NCI-H2227 (cell line): ENCODE data around the gene NCL.
A peak's percentile ranks its signal among the peaks of the same experiment; 100 is the strongest.
"Not testable (repeated sequence)": the region's sequence is repeated elsewhere in the genome, so short reads cannot be mapped to it uniquely, and the experiment has no call there.

ENCODE experiments used
- DNase-seq: peaks from one replicate; lab custom pipeline; 2025; ENCODE audit not compliant: unreplicated experiment; lab: John Stamatoyannopoulos, UW

Gene NCL

GRCh38 chr2:231469583-231469950 lies 5.3 kb upstream of the NCL start:
- DNase-seq = no peak

DNA sequence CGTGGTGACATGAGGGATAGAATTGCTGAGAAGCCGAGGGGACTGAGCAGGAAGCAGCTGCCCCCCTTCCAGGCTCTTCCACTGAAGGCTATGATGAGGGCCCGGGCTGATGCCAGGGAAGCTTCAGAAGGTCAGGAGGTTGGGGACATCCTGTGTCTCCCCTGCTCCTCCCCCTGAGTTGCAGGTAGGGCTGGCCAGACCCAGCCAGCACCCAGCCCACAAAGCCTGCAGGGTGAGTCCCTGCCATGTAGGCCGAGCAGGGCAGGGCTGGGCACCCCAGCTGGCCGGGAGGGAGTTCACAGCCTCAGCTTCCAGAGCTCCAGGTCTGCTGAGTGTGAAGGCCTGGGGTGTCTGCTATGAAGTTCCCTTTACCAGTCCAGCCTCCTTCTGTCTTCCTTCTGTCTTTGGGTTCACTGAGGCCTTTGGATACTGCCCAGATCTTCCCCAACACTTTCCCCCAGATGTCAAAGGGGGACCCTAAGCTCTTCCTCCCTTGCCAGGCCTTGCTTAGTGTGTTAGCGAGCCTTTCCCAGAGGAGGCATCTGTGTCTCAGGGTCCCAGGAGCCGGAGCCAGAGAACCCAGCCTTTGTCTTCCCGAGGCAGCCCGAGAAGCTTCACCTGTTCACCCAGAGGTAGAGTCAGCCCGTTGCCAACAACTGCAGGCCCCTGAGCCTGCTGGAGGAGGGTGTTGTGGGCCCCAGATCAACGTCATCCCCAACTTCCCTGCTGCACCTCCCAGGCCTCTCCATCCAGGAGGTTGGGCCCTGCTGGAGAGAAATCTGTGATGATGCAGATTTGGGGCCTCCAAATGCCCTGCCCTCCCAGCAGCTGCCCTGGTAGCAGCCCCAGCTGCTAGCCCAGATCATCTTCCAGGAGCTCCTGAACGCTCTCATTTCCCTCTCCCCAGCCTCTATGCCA lies 3.6 kb upstream of the NCL start:
- DNase-seq = no peak

DNA sequence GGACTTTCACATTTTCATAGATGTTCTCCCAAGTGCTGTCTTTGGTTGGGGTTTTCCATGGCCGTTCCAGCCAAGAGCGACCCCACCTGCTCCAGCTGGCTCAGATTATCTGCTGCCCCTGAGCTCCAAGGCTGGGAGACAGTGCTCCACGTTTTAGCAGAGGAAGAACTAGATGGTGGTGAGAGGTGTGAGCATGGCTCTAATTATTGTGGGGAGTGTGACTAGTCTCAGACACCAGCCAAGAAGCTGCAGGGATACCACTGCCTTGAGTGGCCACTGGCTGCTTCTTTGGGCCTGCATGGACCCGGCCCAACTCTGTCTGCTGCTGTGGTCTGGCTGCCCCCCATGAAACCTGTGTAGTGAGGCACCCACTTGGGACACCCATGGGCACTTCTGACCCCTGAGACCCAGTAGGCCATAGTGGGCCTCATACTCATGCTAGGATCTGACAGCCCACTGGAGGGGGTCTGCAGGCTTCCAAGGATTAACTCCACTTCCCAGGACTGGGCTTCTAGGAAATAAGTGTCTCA lies 2.8 kb upstream of the NCL start:
- DNase-seq = no peak

- peak; percentile 99 for DNase-seq
These were observed 574 bp upstream of the NCL start for GRCh38 chr2:231464576-231465540.

GRCh38 chr2:231462729-231463465 lies 1.4 kb downstream of the NCL start:
- DNase-seq = no peak

DNA sequence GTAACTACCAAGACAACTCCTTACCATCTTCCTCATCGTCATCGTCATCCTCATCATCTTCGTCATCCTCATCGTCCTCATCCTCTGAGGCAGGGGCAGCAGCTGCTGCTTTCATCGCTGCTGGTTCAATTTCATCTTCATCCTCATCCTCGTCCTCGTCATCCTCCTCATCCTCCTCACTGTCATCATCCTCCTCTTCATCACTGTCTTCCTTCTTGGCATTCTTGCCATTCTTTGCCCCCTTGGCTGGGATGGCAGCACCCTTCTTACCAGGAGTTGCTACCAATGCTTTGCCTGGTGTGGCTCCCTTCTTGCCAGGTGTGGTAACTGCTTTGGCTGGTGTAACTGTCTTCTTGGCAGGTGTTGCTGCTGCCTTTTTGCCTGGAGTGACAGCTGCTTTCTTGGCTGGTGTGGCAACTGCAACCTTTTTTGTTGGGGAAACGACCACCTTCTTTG lies 2.7 kb downstream of the NCL start:
- DNase-seq = no peak

DNA sequence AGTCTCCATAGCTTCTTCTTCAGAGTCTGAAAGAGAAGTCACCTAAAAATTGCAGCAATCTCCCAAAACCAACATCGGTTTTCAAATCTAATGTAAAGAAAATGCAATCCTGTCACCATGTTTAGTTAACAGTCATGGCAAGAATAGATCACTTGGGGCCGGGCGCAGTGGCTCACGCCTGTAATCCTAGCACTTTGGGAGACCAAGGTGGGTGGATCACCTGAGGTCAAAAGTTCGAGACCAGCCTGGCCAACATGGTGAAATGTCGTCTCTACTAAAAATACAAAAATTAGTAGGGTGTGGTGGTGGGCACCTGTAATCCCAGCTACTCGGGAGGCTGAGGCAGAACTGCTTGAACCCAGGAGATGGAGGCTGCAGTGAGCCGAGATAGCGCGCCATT lies 3.4 kb downstream of the NCL start:
- not testable (repeated sequence) for DNase-seq

- DNase-seq = no peak
These were observed 4.0 kb downstream of the NCL start for GRCh38 chr2:231460073-231460835.

DNA sequence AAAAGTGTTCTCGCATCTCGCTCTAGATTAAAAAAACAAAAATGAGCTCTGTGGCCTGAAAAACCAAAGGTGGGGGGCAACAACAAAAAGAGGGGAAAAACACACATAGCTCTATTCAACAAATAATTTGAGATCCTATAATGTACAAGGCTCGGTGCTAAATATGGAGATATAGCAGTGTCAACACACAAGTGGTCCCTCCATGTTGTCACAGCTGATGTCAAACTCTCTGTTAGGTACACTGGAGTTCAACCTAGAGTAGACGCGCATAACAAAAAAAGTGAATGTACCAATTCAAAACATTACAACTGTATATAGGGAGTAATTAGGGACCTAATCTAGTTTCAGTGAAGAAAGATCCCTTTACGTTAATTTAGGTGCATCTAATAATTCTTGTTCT lies 5.9 kb downstream of the NCL start:
- no peak for DNase-seq

DNA sequence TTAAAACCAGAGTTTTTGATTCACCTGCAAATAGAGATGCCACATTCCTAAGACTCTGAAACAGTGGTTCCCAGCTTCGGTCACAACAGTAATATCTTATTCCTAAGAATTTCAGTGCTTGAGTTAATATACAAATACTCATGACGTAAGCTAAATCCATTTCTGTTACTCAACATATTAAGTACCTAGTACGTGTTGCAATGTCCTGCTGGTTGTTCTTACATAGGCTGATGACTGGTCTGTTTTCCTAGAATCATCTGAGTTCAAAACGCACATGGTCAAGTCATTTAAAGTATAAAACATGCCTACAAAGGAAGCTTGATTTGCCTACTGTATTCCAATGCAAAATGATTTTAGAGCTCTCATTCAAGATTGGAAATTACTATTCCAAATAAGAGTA lies 7.2 kb downstream of the NCL start:
- DNase-seq = no peak

DNA sequence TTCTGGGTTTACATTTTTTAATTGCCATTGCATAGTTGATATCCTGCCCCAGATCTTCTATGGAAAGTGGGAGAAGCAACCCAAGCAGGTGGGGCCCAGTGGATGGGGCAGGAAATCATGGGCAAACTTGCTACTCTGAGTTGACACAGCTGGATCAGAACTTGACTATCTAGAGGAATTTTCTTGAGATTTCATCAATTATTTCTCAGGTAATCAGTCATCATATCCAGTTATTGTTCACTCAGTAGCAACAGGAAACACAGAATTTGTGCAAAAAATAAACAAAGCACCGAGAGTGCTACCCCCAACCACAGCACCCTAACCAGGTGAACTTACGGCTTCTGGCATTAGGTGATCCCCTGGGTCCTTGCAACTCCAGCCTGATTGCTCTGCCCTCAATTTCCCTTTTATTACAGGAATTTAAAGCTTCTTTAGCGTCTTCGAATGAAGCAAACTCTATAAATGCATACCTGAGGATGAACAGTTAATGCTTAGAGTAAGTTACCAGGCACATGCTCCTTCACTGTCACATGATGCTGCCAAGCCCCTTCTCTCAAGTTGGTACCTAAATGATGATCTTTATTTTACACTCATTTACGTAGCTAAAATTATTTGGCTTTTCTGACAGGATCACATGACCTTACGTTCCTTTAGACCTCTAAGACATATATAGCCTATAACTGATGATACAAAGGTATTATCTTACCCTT lies 7.8 kb downstream of the NCL start:
- DNase-seq = no peak

GRCh38 chr2:231455890-231456289 lies 8.4 kb downstream of the NCL start:
- no peak for DNase-seq

GRCh38 chr2:231455222-231455621 lies 9.1 kb downstream of the NCL start:
- DNase-seq = no peak

DNA sequence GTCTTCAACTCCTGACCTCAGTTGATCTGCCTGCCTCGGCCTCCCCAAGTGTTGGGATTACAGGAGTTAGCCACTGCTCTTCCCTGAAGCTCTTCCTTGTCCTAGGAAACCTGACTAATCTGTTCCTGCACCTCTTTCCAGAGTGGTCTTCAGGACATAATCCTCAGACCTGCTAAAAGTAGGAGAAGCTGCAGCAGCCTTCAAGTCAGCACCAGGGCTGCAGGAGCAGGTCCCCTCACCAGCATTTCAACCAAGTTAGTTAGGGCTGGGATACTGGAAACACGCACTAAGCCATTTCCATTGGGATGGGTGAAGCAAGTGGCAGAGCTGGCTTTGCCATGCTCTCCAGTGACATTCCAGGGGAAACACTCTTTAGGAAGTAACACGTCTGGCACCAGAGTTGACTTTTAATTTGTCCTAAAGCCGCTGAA lies 9.9 kb downstream of the NCL start:
- DNase-seq = no peak

DNA sequence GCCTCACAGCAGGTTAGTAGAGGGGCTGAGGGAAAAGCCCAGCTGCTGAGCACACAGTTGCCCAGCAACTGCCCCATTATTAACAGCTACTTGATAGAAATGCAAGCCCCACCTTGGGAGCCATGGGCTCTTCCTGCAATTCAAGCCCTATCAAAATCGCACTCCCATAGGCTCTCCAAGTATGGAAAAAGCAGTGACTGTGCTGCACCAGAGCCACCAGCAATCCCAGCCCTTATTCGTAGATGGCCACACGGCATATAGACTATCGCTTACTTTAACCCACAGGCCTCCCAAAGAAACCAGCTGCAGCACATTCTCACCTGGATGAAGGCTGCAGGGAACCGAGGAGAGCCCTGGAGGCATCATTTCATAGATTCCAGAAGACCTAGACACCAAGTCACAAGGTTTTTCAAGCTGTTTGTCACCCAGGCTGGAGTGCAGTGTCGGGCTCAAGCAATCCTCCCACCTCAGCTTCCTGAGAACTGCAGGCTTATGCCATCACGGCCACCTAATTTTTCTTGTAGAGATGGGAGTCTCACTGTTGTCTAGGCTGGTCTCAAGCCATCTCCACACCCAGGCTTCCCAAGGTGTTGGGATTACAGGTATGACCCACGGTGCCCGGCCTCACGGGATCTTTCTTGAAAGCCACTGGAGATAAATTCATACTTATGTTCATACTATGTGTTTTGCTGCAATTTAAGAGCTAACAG lies 11.3 kb downstream of the NCL start:
- DNase-seq = peak; percentile 86

DNA sequence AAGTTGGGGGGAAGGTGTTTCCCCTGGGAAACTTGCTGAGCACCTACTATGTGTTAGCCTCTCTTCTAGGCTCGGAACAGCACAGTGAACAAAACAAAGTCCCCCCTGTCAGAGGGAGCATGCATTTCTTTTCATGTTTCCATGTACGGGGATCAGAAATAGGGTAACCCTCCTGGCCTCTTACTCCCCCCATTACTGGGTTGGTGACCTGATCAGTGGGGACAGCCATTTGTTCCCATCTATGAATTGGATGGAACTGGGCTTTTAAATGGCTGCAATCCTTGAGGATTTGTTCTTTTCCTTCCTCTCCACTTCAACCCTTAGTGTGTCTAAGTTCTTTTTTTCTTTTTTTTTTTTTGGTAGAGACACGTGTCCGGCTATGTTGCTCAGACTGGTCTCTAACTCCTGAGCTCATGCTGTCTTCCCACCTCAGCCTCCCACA lies 13.7 kb downstream of the NCL start:
- DNase-seq = no peak

- no peak for DNase-seq
These were observed 14.7 kb downstream of the NCL start for GRCh38 chr2:231449503-231450054.

GRCh38 chr2:231436957-231437356 lies 27.3 kb downstream of the NCL start:
- no peak for DNase-seq
